Esophagus (tissue), 2 donors: ENCODE measurements around the gene MMD. TPM values are rescaled to one million over a fixed set of nuclear protein-coding genes. Genes with fewer than 3 reads are reported as not detected.
"Not testable (repeated sequence)": the region's sequence is repeated elsewhere in the genome, so short reads cannot be mapped to it uniquely, and the experiment has no call there.

Source experiments
- H3K27ac ChIP-seq, 2 donors: one replicate each; pipeline ENCODE4 v1.5.1; 2013; ENCODE audit warnings: low read depth in 2 of 2, mild to moderate bottlenecking in 2 of 2, inconsistent platforms in 1 of 2, low read length in 1 of 2, moderate library complexity in 1 of 2
- H3K27me3 ChIP-seq, 2 donors: one replicate each; pipeline ENCODE4 v1.6.1; 2013; ENCODE audit warnings: low read length in 2 of 2, control low read depth in 1 of 2, mild to moderate bottlenecking in 1 of 2; ENCODE audit not compliant: insufficient read depth in 2 of 2, control insufficient read depth in 1 of 2
- H3K36me3 ChIP-seq, 2 donors: one replicate each; pipeline ENCODE4 v1.6.1; 2013; ENCODE audit warnings: low read length in 1 of 2; ENCODE audit not compliant: control insufficient read depth in 2 of 2, insufficient read depth in 2 of 2
- H3K4me1 ChIP-seq, 2 donors: one replicate each; pipeline ENCODE4 v1.6.1; 2013; ENCODE audit warnings: low read length in 1 of 2; ENCODE audit not compliant: control insufficient read depth in 2 of 2, insufficient read depth in 2 of 2
- H3K4me3 ChIP-seq, 2 donors: one replicate each; pipeline ENCODE4 v1.5.1; 2013; ENCODE audit warnings: low read length in 2 of 2, mild to moderate bottlenecking in 2 of 2, low read depth in 1 of 2, moderate library complexity in 1 of 2
- H3K9me3 ChIP-seq, 2 donors: one replicate each; pipeline ENCODE4 v1.6.1; 2013; ENCODE audit warnings: mild to moderate bottlenecking in 2 of 2, low read depth in 1 of 2, low read length in 1 of 2, moderate library complexity in 1 of 2; ENCODE audit not compliant: control insufficient read depth in 2 of 2, insufficient read depth in 1 of 2
- WGBS, 2 donors: extraction: QIAGEN DNeasy Blood & Tissue Kit; methylation state at CpG; one replicate each; pipeline ENCODE4 v1.1.7; 2013; 5-methylcytosine and 5-hydroxymethylcytosine counted together
- polyA plus RNA-seq, 2 donors: library from polyadenylated mRNA; stranded (reverse); fragments of 200-250 nt; gene quantifications; one replicate each; pipeline ENCODE4 v1.2.3, GENCODE V29; 2013
- donor health status: healthy with polysubstance abuse.
- donor health status: Bipolar disorder and iron deficiency.

MMD gene
- polyA plus RNA-seq, 2 donors: 2.7 to 3.5 TPM

GRCh38 chr17:55395803-55396505, 25.7 kb downstream of the MMD start:
- 95% methylated on average over 5 of the region's 5 CpGs for WGBS, 2 donors
- Histone ChIP-seq H3K4me3 (no peak overlapping the region), H3K27me3 (no peaks in the 10 kb centered on the region), H3K9me3 (no peaks in the 10 kb centered on the region), H3K36me3 (no peaks in the 10 kb centered on the region), H3K4me1 (no peaks in the 10 kb centered on the region), H3K27ac (no peak overlapping the region)

- Histone ChIP-seq H3K4me3 (no peak overlapping the region), H3K27ac (no peak overlapping the region), H3K9me3 (no peaks in the 10 kb centered on the region), H3K4me1 (no peaks in the 10 kb centered on the region), H3K36me3 (no peaks in the 10 kb centered on the region), H3K27me3 (no peaks in the 10 kb centered on the region)
- 75 to 80% methylated on average over 6 of the region's 6 CpGs for WGBS, 2 donors
Measured at GRCh38 chr17:55394357-55395021, 27.1 kb downstream of the MMD start.

GRCh38 chr17:55391764-55392467, 29.7 kb downstream of the MMD start:
- Histone ChIP-seq H3K36me3 (no peaks in the 10 kb centered on the region), H3K4me3 (no peak overlapping the region), H3K27ac (no peak overlapping the region), H3K4me1 (no peaks in the 10 kb centered on the region), H3K27me3 (no peaks in the 10 kb centered on the region), H3K9me3 (no peaks in the 10 kb centered on the region)
- 92 to 93% methylated on average over 3 of the region's 3 CpGs for WGBS, 2 donors

- Histone ChIP-seq H3K9me3 (no peaks in the 10 kb centered on the region), H3K4me3 (no peak overlapping the region), H3K4me1 (no peaks in the 10 kb centered on the region), H3K27ac (no peak overlapping the region), H3K27me3 (no peaks in the 10 kb centered on the region), H3K36me3 (no peaks in the 10 kb centered on the region)
- WGBS, 2 donors: 88 to 96% methylated on average over 4 of the region's 4 CpGs
Measured at GRCh38 chr17:55391244-55391757, 30.3 kb downstream of the MMD start.

DNA sequence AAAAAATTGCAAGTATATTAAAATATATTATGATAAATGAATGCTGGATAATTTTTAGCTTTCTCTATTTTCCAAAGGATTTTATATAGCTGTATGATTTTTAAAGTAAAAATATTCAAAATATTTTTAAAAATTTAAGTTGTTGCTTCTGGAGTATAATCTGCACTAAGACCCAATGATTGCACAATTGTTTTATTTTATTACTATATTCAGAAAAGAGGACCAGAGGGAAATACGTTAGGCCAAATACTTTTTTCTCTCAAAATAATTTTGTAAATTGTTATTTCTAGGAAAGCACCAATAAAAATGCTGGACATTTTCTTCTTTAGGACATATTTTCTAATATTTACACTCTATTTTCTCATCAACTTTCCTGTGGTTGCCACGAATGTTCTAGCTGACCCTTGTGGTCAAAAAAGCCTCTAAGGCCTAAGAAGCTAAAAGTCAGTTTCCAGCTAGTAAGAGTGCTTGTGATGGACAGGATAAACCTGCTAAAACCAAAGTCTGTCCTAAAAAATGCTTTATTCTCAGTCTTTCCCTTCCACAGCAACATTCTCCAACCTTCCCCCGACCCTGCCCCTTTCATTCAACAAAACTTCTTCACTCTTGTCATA, 31.2 kb downstream of the MMD start:
- no peaks in the 10 kb centered on the region for H3K4me1 ChIP-seq
- WGBS, 2 donors: 82 to 84% methylated on average over 3 of the region's 3 CpGs
- H3K36me3 ChIP-seq: no peaks in the 10 kb centered on the region
- no peak overlapping the region for H3K27ac ChIP-seq
- H3K9me3 ChIP-seq: no peaks in the 10 kb centered on the region
- no peaks in the 10 kb centered on the region for H3K27me3 ChIP-seq
- no peak overlapping the region for H3K4me3 ChIP-seq

GRCh38 chr17:55389715-55390114, 31.9 kb downstream of the MMD start:
- H3K4me3 ChIP-seq, H3K4me1 ChIP-seq, H3K27me3 ChIP-seq, H3K36me3 ChIP-seq, H3K9me3 ChIP-seq, H3K27ac ChIP-seq: not testable (repeated sequence)
- 88 to 92% methylated on average over 1 of the region's 1 CpG for WGBS, 2 donors

GRCh38 chr17:55388842-55389241, 32.8 kb downstream of the MMD start:
- Histone ChIP-seq H3K4me1 (no peaks in the 10 kb centered on the region), H3K36me3 (no peaks in the 10 kb centered on the region), H3K9me3 (no peaks in the 10 kb centered on the region), H3K4me3 (no peak overlapping the region), H3K27me3 (no peaks in the 10 kb centered on the region), H3K27ac (no peak overlapping the region)
- 78 to 79% methylated on average over 3 of the region's 3 CpGs for WGBS, 2 donors

DNA sequence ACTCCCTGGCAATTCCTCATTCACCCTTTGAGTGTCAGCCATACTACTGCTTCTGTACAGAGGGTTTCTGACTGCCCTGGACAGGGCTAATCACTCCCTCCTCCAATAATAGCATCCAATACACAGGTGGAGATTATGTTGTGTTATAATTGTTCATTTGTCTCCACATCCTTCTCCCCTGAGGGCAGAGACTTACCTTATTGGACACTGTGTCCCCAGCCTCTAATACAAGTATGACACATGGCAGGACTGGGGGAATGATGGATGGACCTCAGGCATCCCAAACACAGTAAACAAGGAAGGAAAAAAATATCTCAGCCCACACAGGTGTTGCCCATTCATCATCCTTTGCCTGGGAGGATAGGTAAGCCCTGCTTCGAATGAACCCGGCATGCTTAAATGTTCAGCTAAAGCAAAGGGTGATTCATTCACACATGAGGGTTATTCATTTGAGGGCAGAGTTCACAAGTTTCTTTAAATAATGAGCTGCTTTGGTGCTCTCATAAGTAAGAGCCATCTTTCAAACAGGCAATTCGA, 34.8 kb downstream of the MMD start:
- Histone ChIP-seq H3K27me3 (no peaks in the 10 kb centered on the region), H3K4me1 (no peaks in the 10 kb centered on the region), H3K36me3 (no peaks in the 10 kb centered on the region), H3K4me3 (no peak overlapping the region), H3K27ac (no peak overlapping the region), H3K9me3 (no peaks in the 10 kb centered on the region)
- WGBS, 2 donors: 45 to 51% methylated on average over 3 of the region's 3 CpGs

- no peaks in the 10 kb centered on the region for H3K4me1 ChIP-seq
- H3K36me3 ChIP-seq: no peaks in the 10 kb centered on the region
- H3K27me3 ChIP-seq: no peaks in the 10 kb centered on the region
- 87 to 94% methylated on average over 10 of the region's 10 CpGs for WGBS, 2 donors
- H3K27ac ChIP-seq: no peak overlapping the region
- no peaks in the 10 kb centered on the region for H3K9me3 ChIP-seq
- H3K4me3 ChIP-seq: no peak overlapping the region
Measured at GRCh38 chr17:55384643-55385232, 36.9 kb downstream of the MMD start.
